HCT116 (cell line): ENCODE measurements around the gene TOX2.

ENCODE experiments used
- EGR1 ChIP-seq: IDR thresholded peaks from 2 replicates; pipeline ENCODE4 v1.6.1; 2012; ENCODE audit warnings: low read depth
- EZH2 ChIP-seq: fragments of 200-600 bp; sonication (generic); IDR thresholded peaks from 2 replicates; pipeline ENCODE4 v1.6.1; 2017; ENCODE audit warnings: antibody characterized with exemption, mixed run types
- FOSL1 ChIP-seq: IDR thresholded peaks from 2 replicates; pipeline ENCODE4 v1.6.1; 2012; ENCODE audit warnings: low read depth
- POLR2A ChIP-seq: IDR thresholded peaks from 2 replicates; pipeline ENCODE4 v1.7.0; 2011; ENCODE audit warnings: borderline replicate concordance; ENCODE audit not compliant: insufficient read depth, insufficient read length; ENCODE audit errors: extremely low read depth
- POLR2AphosphoS5 ChIP-seq: IDR thresholded peaks from 2 replicates; pipeline ENCODE4 v1.6.1; 2011; ENCODE audit warnings: mild to moderate bottlenecking, low read depth, low read length, moderate library complexity
- RAD21 ChIP-seq: IDR thresholded peaks from 2 replicates; pipeline ENCODE4 v1.6.1; 2012; ENCODE audit warnings: low read depth, mild to moderate bottlenecking
- SP1 ChIP-seq: IDR thresholded peaks from 2 replicates; pipeline ENCODE4 v1.6.1; 2012; ENCODE audit warnings: low read depth
- TF ChIP-seq, protein P1 (sequence below), 3 experiments: fragments of 200-600 bp in 1 of 3; sonication (generic) in 1 of 3; IDR thresholded peaks in 2 of 3; conservative IDR thresholded peaks in 1 of 3; 2 replicates each; pipeline ENCODE4 v1.5.1; 2012 to 2017; ENCODE audit warnings: low read depth in 2 of 3, low read length in 2 of 3, antibody characterized with exemption in 1 of 3, borderline replicate concordance in 1 of 3, control low read depth in 1 of 3, mild to moderate bottlenecking in 1 of 3, mixed read lengths in 1 of 3, mixed run types in 1 of 3, moderate library complexity in 1 of 3; ENCODE audit not compliant: insufficient read depth in 1 of 3
- TF ChIP-seq, protein P2 (sequence below): IDR thresholded peaks from 2 replicates; pipeline ENCODE4 v1.6.1; 2012; ENCODE audit warnings: low read depth
- TF ChIP-seq, protein P3 (sequence below): IDR thresholded peaks from 2 replicates; pipeline ENCODE4 v1.6.1; 2012
- TF ChIP-seq, protein P4 (sequence below): IDR thresholded peaks from 2 replicates; pipeline ENCODE4 v1.6.1; 2011; ENCODE audit warnings: mild to moderate bottlenecking, low read length, moderate library complexity; ENCODE audit not compliant: insufficient replicate concordance; ENCODE audit errors: extremely low read depth

DNA sequence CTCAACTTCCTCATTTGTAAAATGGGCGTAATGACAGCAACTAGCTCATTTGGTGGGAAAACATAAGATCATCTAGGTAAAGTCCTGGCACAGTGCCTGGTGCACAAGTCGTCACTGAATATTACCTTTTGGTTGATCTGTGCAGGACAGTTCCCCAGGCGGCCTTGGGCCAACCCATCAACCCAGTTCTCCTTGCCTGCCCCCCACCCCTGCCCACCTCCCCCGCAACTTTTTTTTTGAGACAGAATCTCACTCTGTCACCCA lies 173.1 kb downstream of the TOX2 start:
- TF ChIP-seq POLR2A (no peak), FOSL1 (no peak), EGR1 (no peak), EZH2 (no peak), RAD21 (no peak), SP1 (no peak), POLR2AphosphoS5 (no peak)
- TF ChIP-seq, protein P1, sequence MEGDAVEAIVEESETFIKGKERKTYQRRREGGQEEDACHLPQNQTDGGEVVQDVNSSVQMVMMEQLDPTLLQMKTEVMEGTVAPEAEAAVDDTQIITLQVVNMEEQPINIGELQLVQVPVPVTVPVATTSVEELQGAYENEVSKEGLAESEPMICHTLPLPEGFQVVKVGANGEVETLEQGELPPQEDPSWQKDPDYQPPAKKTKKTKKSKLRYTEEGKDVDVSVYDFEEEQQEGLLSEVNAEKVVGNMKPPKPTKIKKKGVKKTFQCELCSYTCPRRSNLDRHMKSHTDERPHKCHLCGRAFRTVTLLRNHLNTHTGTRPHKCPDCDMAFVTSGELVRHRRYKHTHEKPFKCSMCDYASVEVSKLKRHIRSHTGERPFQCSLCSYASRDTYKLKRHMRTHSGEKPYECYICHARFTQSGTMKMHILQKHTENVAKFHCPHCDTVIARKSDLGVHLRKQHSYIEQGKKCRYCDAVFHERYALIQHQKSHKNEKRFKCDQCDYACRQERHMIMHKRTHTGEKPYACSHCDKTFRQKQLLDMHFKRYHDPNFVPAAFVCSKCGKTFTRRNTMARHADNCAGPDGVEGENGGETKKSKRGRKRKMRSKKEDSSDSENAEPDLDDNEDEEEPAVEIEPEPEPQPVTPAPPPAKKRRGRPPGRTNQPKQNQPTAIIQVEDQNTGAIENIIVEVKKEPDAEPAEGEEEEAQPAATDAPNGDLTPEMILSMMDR (IDR thresholded peaks at IDR 0.05 in 2 of 3, conservative IDR thresholded peaks at IDR 0.05 in 1 of 3; ENCODE audit: borderline replicate concordance in 1 of 3, insufficient read depth in 1 of 3, low read depth in 2 of 3, low read length in 2 of 3), result no peak
- TF ChIP-seq, protein P2, sequence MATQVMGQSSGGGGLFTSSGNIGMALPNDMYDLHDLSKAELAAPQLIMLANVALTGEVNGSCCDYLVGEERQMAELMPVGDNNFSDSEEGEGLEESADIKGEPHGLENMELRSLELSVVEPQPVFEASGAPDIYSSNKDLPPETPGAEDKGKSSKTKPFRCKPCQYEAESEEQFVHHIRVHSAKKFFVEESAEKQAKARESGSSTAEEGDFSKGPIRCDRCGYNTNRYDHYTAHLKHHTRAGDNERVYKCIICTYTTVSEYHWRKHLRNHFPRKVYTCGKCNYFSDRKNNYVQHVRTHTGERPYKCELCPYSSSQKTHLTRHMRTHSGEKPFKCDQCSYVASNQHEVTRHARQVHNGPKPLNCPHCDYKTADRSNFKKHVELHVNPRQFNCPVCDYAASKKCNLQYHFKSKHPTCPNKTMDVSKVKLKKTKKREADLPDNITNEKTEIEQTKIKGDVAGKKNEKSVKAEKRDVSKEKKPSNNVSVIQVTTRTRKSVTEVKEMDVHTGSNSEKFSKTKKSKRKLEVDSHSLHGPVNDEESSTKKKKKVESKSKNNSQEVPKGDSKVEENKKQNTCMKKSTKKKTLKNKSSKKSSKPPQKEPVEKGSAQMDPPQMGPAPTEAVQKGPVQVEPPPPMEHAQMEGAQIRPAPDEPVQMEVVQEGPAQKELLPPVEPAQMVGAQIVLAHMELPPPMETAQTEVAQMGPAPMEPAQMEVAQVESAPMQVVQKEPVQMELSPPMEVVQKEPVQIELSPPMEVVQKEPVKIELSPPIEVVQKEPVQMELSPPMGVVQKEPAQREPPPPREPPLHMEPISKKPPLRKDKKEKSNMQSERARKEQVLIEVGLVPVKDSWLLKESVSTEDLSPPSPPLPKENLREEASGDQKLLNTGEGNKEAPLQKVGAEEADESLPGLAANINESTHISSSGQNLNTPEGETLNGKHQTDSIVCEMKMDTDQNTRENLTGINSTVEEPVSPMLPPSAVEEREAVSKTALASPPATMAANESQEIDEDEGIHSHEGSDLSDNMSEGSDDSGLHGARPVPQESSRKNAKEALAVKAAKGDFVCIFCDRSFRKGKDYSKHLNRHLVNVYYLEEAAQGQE, result no peak
- TF ChIP-seq, protein P3, sequence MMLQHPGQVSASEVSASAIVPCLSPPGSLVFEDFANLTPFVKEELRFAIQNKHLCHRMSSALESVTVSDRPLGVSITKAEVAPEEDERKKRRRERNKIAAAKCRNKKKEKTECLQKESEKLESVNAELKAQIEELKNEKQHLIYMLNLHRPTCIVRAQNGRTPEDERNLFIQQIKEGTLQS, result no peak
- TF ChIP-seq, protein P4, sequence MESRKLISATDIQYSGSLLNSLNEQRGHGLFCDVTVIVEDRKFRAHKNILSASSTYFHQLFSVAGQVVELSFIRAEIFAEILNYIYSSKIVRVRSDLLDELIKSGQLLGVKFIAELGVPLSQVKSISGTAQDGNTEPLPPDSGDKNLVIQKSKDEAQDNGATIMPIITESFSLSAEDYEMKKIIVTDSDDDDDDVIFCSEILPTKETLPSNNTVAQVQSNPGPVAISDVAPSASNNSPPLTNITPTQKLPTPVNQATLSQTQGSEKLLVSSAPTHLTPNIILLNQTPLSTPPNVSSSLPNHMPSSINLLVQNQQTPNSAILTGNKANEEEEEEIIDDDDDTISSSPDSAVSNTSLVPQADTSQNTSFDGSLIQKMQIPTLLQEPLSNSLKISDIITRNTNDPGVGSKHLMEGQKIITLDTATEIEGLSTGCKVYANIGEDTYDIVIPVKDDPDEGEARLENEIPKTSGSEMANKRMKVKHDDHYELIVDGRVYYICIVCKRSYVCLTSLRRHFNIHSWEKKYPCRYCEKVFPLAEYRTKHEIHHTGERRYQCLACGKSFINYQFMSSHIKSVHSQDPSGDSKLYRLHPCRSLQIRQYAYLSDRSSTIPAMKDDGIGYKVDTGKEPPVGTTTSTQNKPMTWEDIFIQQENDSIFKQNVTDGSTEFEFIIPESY, result no peak
